ENCODE results near the gene ADAMTS17.

GRCh38 chr15:100277087-100277855 lies 64.5 kb downstream of the ADAMTS17 start:
- TF ChIP-seq POLR2AphosphoS5 (IDR thresholded peaks at IDR 0.05) (no peak), CTCF (IDR thresholded peaks at IDR 0.05) (no peak), POLR2A (IDR thresholded peaks at IDR 0.05) (no peak)
